GM21447 (cell line): Measurements from ENCODE around the gene IZUMO4.

Source experiments
- ATAC-seq: cut with Tn5 transposase; IDR thresholded peaks from one replicate; pipeline ENCODE4 v1.9.1; 2021; ENCODE audit not compliant: unreplicated experiment

The IZUMO4 gene

GRCh38 chr19:2142173-2142829 is 45.6 kb downstream of the IZUMO4 start:
- ATAC-seq, result no peak

GRCh38 chr19:2144190-2144589 is 47.5 kb downstream of the IZUMO4 start:
- no peak for ATAC-seq

- no peak for ATAC-seq
Measured at GRCh38 chr19:2145831-2146241, 49.1 kb downstream of the IZUMO4 start.

- no peak for ATAC-seq
Measured at GRCh38 chr19:2148482-2149135, 51.9 kb downstream of the IZUMO4 start.
